ENCODE measurements around the gene SCAMP2.
A peak's percentile ranks its signal among the peaks of the same experiment; 100 is the strongest.

The SCAMP2 gene

GRCh38 chr15:74858369-74858740, 14.8 kb downstream of the SCAMP2 start:
- no peak for DNase-seq (ENCODE audit: low read depth in 2 of 2)

- no peak for DNase-seq (ENCODE audit: low read depth in 2 of 2)
These were observed 15.3 kb downstream of the SCAMP2 start for GRCh38 chr15:74857671-74858368.

- DNase-seq (ENCODE audit: low read depth in 2 of 2) = no peak
These were observed 16.0 kb downstream of the SCAMP2 start for GRCh38 chr15:74857082-74857655.

GRCh38 chr15:74856537-74856936, 16.6 kb downstream of the SCAMP2 start:
- no peak for DNase-seq (ENCODE audit: low read depth in 2 of 2)

GRCh38 chr15:74855857-74856256, 17.3 kb downstream of the SCAMP2 start:
- DNase-seq (ENCODE audit: low read depth in 2 of 2) = no peak

- DNase-seq (ENCODE audit: low read depth in 2 of 2) = no peak
These were observed 18.6 kb downstream of the SCAMP2 start for GRCh38 chr15:74854453-74855022.

- no peak for DNase-seq (ENCODE audit: low read depth in 2 of 2)
These were observed 21.2 kb downstream of the SCAMP2 start for GRCh38 chr15:74851960-74852359.

- no peak for DNase-seq (ENCODE audit: low read depth in 2 of 2)
These were observed 22.8 kb downstream of the SCAMP2 start for GRCh38 chr15:74850393-74850792.

- no peak for DNase-seq (ENCODE audit: low read depth in 2 of 2)
These were observed 25.7 kb downstream of the SCAMP2 start for GRCh38 chr15:74847432-74847831.

- DNase-seq (ENCODE audit: low read depth in 2 of 2) = no peak
These were observed 27.6 kb downstream of the SCAMP2 start for GRCh38 chr15:74845581-74845980.

- no peak for DNase-seq (ENCODE audit: low read depth in 2 of 2)
These were observed 28.0 kb downstream of the SCAMP2 start for GRCh38 chr15:74845208-74845568.

- no peak for DNase-seq (ENCODE audit: low read depth in 2 of 2)
These were observed 28.6 kb downstream of the SCAMP2 start for GRCh38 chr15:74844319-74845207.

GRCh38 chr15:74843891-74844299, 29.3 kb downstream of the SCAMP2 start:
- DNase-seq (ENCODE audit: low read depth in 2 of 2) = no peak

- DNase-seq (ENCODE audit: low read depth in 2 of 2) = no peak
These were observed 29.7 kb downstream of the SCAMP2 start for GRCh38 chr15:74843445-74843828.

- DNase-seq (ENCODE audit: low read depth in 2 of 2) = peak; percentile 79 to 85
These were observed 30.4 kb downstream of the SCAMP2 start, which contains the start of gene ULK3 for GRCh38 chr15:74842581-74843444. Gene ULK3, minus strand, starts transcription at chr15:74843156. Its CDS starts 51 bp downstream, at chr15:74843105.

- DNase-seq (ENCODE audit: low read depth in 2 of 2) = no peak
These were observed 31.2 kb downstream of the SCAMP2 start for GRCh38 chr15:74841891-74842373.

GRCh38 chr15:74840851-74841775, 32.1 kb downstream of the SCAMP2 start:
- DNase-seq (ENCODE audit: low read depth in 2 of 2) = no peak

GRCh38 chr15:74839526-74840395, 33.4 kb downstream of the SCAMP2 start:
- no peak for DNase-seq (ENCODE audit: low read depth in 2 of 2)
